Sigmoid colon (tissue), 4 donors: Measurements from ENCODE around the gene C1orf174.

Experiments
- CTCF ChIP-seq, 4 experiments: fragments of 450-650 bp in 3 of 4; fragments of 200-600 bp in 1 of 4; IDR thresholded peaks; one replicate each; pipeline ENCODE4 v1.5.1; 2016 to 2019; ENCODE audit warnings: antibody characterized with exemption in 4 of 4, mild to moderate bottlenecking in 3 of 4, moderate library complexity in 2 of 4
- EP300 ChIP-seq, 4 donors: sonication (generic); formaldehyde crosslinking; IDR thresholded peaks; one replicate each; pipeline ENCODE4 v1.6.1; 2017; ENCODE audit warnings: antibody characterized with exemption in 4 of 4
- POLR2AphosphoS5 ChIP-seq, 4 donors: sonication (generic); formaldehyde crosslinking; IDR thresholded peaks; one replicate each; pipeline ENCODE4 v1.6.1; 2017; ENCODE audit warnings: antibody characterized with exemption in 4 of 4

DNA sequence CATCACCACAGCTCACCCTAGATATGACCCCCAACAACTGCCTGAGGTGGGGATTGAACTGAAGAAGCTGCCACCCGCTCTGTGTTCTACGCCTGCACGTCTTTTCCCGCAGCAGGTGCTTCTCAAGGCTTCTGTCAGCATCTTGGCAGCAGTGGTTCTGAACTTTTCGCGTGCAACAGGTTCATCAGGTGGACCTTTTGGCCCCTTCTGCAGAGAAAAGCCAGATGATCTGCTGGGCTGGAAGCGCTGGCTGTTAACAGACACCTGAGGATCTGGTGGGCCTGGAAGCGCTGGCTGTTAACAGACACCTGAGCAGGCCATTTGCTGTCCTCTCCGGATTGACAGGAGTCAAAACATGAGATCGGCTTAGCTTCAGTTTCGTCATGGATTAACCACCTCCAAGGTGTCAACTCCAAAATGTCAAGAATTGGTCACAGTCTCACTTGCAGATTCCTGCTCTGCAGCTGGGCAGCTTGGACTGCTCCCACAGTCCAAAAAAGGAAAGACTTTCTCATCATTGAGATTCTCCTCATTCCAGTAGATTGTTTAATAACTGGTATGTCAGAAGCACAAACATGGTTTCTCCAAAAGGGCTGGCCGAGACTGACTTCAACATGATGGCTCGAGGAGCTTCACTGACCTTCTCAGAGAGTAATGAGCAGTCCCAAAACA is 4.7 kb downstream of the C1orf174 start:
- TF ChIP-seq CTCF (IDR thresholded peaks at IDR 0.05) (no peak), EP300 (IDR thresholded peaks at IDR 0.05) (no peak), POLR2AphosphoS5 (IDR thresholded peaks at IDR 0.05) (no peak)
